ENCODE results near the gene SPINT3. TPM values are rescaled to one million over a fixed set of nuclear protein-coding genes. Genes with fewer than 3 reads are reported as not detected.

The SPINT3 gene
- total and polyA plus RNA-seq, 2 of the 8 experiments (the other 6 are each of a cell fraction or from before 2014, with no cell fraction given): not detected

GRCh38 chr20:45469336-45470261 lies 45.8 kb downstream of the SPINT3 start, which contains the start of gene WFDC2 (continued):
- no peak for TF ChIP-seq SIX5 (IDR thresholded peaks at IDR 0.05; ENCODE audit: low read depth, low read length)
- no peak; the same call in 1 of the 2 replicates for TF ChIP-seq EGR1 (IDR thresholded peaks at IDR 0.05; ENCODE audit: borderline replicate concordance, low read depth, low read length)
- peak in 1 of 2 experiments; percentile 31; a peak in 1 of 4 replicates for TF ChIP-seq SIN3A (conservative IDR thresholded peaks at IDR 0.05 in 1 of 2, IDR thresholded peaks at IDR 0.05 in 1 of 2; ENCODE audit: low read depth in 1 of 2, low read length in 2 of 2)
- TF ChIP-seq TAF1 (IDR thresholded peaks at IDR 0.05; ENCODE audit: low read depth, low read length): 0 out of 2 replicates have a peak, but pooled peaks have one; percentile 0
- peak; percentile 29; the same call in 1 of the 2 replicates for TF ChIP-seq E2F6 (IDR thresholded peaks at IDR 0.05)
- TF ChIP-seq SIRT6 (IDR thresholded peaks at IDR 0.05; ENCODE audit: low read length): no peak
- TF ChIP-seq RNF2 (IDR thresholded peaks at IDR 0.05; ENCODE audit: borderline replicate concordance, low read depth, low read length, missing control alignments, poor library complexity, severe bottlenecking): peak; percentile 10
- TF ChIP-seq RAD21 (IDR thresholded peaks at IDR 0.05 in 1 of 2, conservative IDR thresholded peaks at IDR 0.05 in 1 of 2; ENCODE audit: low read depth in 2 of 2, low read length in 2 of 2): peak; percentile 34 to 42; a peak in 3 of 4 replicates
- TF ChIP-seq CEBPB (IDR thresholded peaks at IDR 0.05; ENCODE audit: low read depth, low read length): peak; percentile 29; the same call in 1 of the 2 replicates
